ENCODE results near the gene RYR2. TPM values are rescaled to one million over a fixed set of nuclear protein-coding genes. Genes with fewer than 3 reads are reported as not detected.

Gene RYR2
- total and polyA plus RNA-seq, 9 of the 15 experiments (the other 6 are each of a cell fraction or from before 2014, with no cell fraction given): 0.03 to 0.42 (median 0.14) TPM

DNA sequence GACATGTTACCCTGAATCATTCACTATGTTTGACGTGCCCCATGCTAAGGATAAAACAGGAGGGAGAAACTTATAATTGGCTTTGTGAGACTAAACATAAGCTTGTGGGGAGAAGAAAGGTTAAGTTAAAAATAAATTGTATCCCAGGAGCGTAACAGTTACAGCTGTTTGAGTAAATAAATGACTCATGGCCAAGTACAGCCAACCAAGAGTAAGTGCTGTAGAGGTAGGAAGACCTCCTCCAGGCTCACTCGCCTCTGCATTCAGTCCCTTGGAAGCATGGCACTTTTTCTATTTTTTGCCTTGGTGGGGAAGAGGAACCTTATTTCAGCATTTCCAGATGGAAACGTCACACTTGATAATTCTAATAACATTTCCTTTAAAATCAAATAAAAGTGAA is 732.3 kb downstream of the RYR2 start:
- no peaks in the 10 kb centered on the region for H3K4me1 ChIP-seq (replicated peaks in 1 of 2; ENCODE audit: control insufficient read depth in 2 of 2, insufficient read depth in 2 of 2, low read length in 2 of 2)
- no peak overlapping the region for H2AFZ ChIP-seq (ENCODE audit: low read depth, low read length)
- peaks cover 3% of the 10 kb centered on the region; the same call in 1 of the 2 replicates for H3K9me3 ChIP-seq (replicated peaks; ENCODE audit: control insufficient read depth, insufficient read depth, low read depth, low read length)
- in situ Hi-C loops (cut with MboI) (no loop called here), intact Hi-C loops (cut with micrococcal nuclease) (no loop called here)
- no peaks in the 10 kb centered on the region for H3K36me3 ChIP-seq (ENCODE audit: control insufficient read depth, insufficient read depth, low read length)
- no peak for DNase-seq (ENCODE audit: extremely low read depth in 1 of 4, low spot score in 3 of 4)
- WGBS (ENCODE audit: insufficient coverage, low coverage, missing lambda C conversion rate): 0% methylated on average over 4 of the region's 4 CpGs
- no peaks in the 10 kb centered on the region for H3K79me2 ChIP-seq (ENCODE audit: control insufficient read depth, insufficient read depth, low read length)
- no peaks in the 10 kb centered on the region for H3K27me3 ChIP-seq (ENCODE audit: control insufficient read depth in 2 of 2, insufficient read depth in 2 of 2, low read length in 2 of 2)
- H3K4me3 ChIP-seq: no peak overlapping the region
- no peak overlapping the region for H3K27ac ChIP-seq (ENCODE audit: extremely low read depth, low read depth, low read length)
- BruUV-seq (replicated peaks): no TSS peak
- H3K9me1 ChIP-seq (ENCODE audit: control insufficient read depth, insufficient read depth, low read length): no peaks in the 10 kb centered on the region
- H3K4me2 ChIP-seq (ENCODE audit: insufficient read depth, low read length): no peak overlapping the region
- ATAC-seq: no peak
- H4K20me1 ChIP-seq (replicated peaks; ENCODE audit: control insufficient read depth, insufficient read depth, low read length): no peaks in the 10 kb centered on the region
- CTCF ChIA-PET (ENCODE audit: low intra/inter-chr PET ratio): no interaction called here
- FAIRE-seq: no peak
- POLR2A ChIA-PET: no interaction called here
- no peak overlapping the region for H3K9ac ChIP-seq (ENCODE audit: insufficient read depth in 1 of 2, low read depth in 2 of 2, low read length in 2 of 2)
- TF ChIP-seq ZFP1 (CRISPR knock-in tag; IDR thresholded peaks at IDR 0.05): no peak
- TF ChIP-seq PURB (CRISPR knock-in tag; IDR thresholded peaks at IDR 0.05; ENCODE audit: low read depth): no peak
- TF ChIP-seq, protein P1, sequence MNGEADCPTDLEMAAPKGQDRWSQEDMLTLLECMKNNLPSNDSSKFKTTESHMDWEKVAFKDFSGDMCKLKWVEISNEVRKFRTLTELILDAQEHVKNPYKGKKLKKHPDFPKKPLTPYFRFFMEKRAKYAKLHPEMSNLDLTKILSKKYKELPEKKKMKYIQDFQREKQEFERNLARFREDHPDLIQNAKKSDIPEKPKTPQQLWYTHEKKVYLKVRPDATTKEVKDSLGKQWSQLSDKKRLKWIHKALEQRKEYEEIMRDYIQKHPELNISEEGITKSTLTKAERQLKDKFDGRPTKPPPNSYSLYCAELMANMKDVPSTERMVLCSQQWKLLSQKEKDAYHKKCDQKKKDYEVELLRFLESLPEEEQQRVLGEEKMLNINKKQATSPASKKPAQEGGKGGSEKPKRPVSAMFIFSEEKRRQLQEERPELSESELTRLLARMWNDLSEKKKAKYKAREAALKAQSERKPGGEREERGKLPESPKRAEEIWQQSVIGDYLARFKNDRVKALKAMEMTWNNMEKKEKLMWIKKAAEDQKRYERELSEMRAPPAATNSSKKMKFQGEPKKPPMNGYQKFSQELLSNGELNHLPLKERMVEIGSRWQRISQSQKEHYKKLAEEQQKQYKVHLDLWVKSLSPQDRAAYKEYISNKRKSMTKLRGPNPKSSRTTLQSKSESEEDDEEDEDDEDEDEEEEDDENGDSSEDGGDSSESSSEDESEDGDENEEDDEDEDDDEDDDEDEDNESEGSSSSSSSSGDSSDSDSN (IDR thresholded peaks at IDR 0.05; ENCODE audit: borderline replicate concordance in 1 of 2, low read depth in 2 of 2, low read length in 2 of 2): no peak
- TF ChIP-seq SREBF2 (CRISPR knock-in tag; IDR thresholded peaks at IDR 0.05): no peak
- TF ChIP-seq HMG20B (CRISPR knock-in tag; IDR thresholded peaks at IDR 0.05): no peak
- TF ChIP-seq, protein P2, sequence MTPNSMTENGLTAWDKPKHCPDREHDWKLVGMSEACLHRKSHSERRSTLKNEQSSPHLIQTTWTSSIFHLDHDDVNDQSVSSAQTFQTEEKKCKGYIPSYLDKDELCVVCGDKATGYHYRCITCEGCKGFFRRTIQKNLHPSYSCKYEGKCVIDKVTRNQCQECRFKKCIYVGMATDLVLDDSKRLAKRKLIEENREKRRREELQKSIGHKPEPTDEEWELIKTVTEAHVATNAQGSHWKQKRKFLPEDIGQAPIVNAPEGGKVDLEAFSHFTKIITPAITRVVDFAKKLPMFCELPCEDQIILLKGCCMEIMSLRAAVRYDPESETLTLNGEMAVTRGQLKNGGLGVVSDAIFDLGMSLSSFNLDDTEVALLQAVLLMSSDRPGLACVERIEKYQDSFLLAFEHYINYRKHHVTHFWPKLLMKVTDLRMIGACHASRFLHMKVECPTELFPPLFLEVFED (CRISPR knock-in tag; conservative IDR thresholded peaks at IDR 0.05): no peak
- no peak for TF ChIP-seq LEF1 (IDR thresholded peaks at IDR 0.05)
- TF ChIP-seq, protein P3, sequence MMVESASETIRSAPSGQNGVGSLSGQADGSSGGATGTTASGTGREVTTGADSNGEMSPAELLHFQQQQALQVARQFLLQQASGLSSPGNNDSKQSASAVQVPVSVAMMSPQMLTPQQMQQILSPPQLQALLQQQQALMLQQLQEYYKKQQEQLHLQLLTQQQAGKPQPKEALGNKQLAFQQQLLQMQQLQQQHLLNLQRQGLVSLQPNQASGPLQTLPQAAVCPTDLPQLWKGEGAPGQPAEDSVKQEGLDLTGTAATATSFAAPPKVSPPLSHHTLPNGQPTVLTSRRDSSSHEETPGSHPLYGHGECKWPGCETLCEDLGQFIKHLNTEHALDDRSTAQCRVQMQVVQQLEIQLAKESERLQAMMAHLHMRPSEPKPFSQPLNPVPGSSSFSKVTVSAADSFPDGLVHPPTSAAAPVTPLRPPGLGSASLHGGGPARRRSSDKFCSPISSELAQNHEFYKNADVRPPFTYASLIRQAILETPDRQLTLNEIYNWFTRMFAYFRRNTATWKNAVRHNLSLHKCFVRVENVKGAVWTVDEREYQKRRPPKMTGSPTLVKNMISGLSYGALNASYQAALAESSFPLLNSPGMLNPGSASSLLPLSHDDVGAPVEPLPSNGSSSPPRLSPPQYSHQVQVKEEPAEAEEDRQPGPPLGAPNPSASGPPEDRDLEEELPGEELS (CRISPR knock-in tag; IDR thresholded peaks at IDR 0.05; ENCODE audit: borderline replicate concordance): no peak
- TF ChIP-seq, protein P4, sequence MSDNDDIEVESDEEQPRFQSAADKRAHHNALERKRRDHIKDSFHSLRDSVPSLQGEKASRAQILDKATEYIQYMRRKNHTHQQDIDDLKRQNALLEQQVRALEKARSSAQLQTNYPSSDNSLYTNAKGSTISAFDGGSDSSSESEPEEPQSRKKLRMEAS (CRISPR knock-in tag; IDR thresholded peaks at IDR 0.05): no peak
- no peak for TF ChIP-seq SAFB (IDR thresholded peaks at IDR 0.05; ENCODE audit: borderline replicate concordance, low read depth, low read length)
- no peak for TF ChIP-seq ARHGAP35 (IDR thresholded peaks at IDR 0.05; ENCODE audit: partially characterized antibody)
- TF ChIP-seq, protein P5, sequence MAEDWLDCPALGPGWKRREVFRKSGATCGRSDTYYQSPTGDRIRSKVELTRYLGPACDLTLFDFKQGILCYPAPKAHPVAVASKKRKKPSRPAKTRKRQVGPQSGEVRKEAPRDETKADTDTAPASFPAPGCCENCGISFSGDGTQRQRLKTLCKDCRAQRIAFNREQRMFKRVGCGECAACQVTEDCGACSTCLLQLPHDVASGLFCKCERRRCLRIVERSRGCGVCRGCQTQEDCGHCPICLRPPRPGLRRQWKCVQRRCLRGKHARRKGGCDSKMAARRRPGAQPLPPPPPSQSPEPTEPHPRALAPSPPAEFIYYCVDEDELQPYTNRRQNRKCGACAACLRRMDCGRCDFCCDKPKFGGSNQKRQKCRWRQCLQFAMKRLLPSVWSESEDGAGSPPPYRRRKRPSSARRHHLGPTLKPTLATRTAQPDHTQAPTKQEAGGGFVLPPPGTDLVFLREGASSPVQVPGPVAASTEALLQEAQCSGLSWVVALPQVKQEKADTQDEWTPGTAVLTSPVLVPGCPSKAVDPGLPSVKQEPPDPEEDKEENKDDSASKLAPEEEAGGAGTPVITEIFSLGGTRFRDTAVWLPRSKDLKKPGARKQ (CRISPR knock-in tag; IDR thresholded peaks at IDR 0.05): no peak
- TF ChIP-seq PHF21A (IDR thresholded peaks at IDR 0.05; ENCODE audit: borderline replicate concordance, low read depth): no peak
